HCT116 (cell line): ENCODE results near the gene SH2D3C. TPM values are rescaled to one million over a fixed set of nuclear protein-coding genes. Genes with fewer than 3 reads are reported as not detected.

Experiments used
- ATAC-seq: fragments of 200-7000 bp; cut with Tn5 transposase; 2 replicates; pipeline ENCODE4 v1.9.1; 2020; ENCODE audit warnings: mild to moderate bottlenecking, moderate library complexity
- BruUV-seq: library from RNA; stranded (reverse); fragments of 400-500 nt; replicated peaks from 2 replicates; lab custom pipeline; 2021; lab: Mats Ljungman, UMichigan
- CTCF ChIA-PET: fragments of 300-600 bp; sonication (Branson Sonifier 250); formaldehyde crosslinking; loops from one replicate; lab custom pipeline; 2021; ENCODE audit warnings: antibody characterized with exemption; lab: Charles Lee
- POLR2A ChIA-PET: fragments of 300-600, 350-600 bp; sonication (Branson Sonifier 250); formaldehyde crosslinking; loops from one replicate; lab custom pipeline; 2021; ENCODE audit warnings: antibody characterized with exemption; lab: Charles Lee
- RAD21 ChIA-PET, 2 experiments: fragments of 300-600 bp; sonication (Branson Sonifier 250); formaldehyde crosslinking; loops; one replicate each; lab custom pipeline; 2023; ENCODE audit warnings: low total read pairs in 2 of 2; ENCODE audit not compliant: uncharacterized antibody in 2 of 2, unreplicated experiment in 2 of 2, low non-redundant PET in 1 of 2; lab: Charles Lee
- DNase-seq: peaks from one replicate; pipeline ENCODE4 v3.0.0-alpha.2; 2010; ENCODE audit warnings: low read depth, low spot score
- H2AFZ ChIP-seq: fragments of 200-600 bp; shearing (Covaris generic), sonication (generic); 2 replicates; pipeline ENCODE4 v1.6.1; 2017; ENCODE audit warnings: low read depth, mixed run types, mixed read lengths, antibody characterized with exemption, low read length; ENCODE audit not compliant: poor library complexity, severe bottlenecking
- H3K27ac ChIP-seq: 2 replicates; pipeline ENCODE4 v1.5.1; 2012; ENCODE audit warnings: low read depth, low read length
- H3K27me3 ChIP-seq: fragments of 200-600 bp; sonication (generic); 2 replicates; pipeline ENCODE4 v1.6.1; 2016; ENCODE audit warnings: mixed run types, low read length, mixed read lengths; ENCODE audit not compliant: insufficient read depth
- H3K36me3 ChIP-seq, 2 experiments: fragments of 200-500 bp in 1 of 2; fragments of 200-600 bp in 1 of 2; sonication (Bioruptor generic) in 1 of 2; sonication (generic) in 1 of 2; 2 replicates each; pipeline versions ENCODE4 v1.5.1 to v1.6.1; 2014 to 2016; ENCODE audit warnings: low read length in 2 of 2, inconsistent platforms in 1 of 2, mixed read lengths in 1 of 2, mixed run types in 1 of 2; ENCODE audit not compliant: insufficient read depth in 2 of 2, control insufficient read depth in 1 of 2
- H3K4me1 ChIP-seq, 2 experiments: fragments of 200-600 bp in 1 of 2; sonication (generic) in 1 of 2; 2 replicates each; pipeline versions ENCODE4 v1.5.1 to v1.6.1; 2012 to 2017; ENCODE audit warnings: low read length in 2 of 2, inconsistent platforms in 1 of 2, mild to moderate bottlenecking in 1 of 2, mixed read lengths in 1 of 2, mixed run types in 1 of 2, moderate library complexity in 1 of 2; ENCODE audit not compliant: insufficient read depth in 2 of 2, control insufficient read depth in 1 of 2
- H3K4me2 ChIP-seq: fragments of 200-600 bp; sonication (generic); 2 replicates; pipeline ENCODE4 v1.6.1; 2017; ENCODE audit warnings: mixed run types, low read length, mixed read lengths
- H3K4me3 ChIP-seq, 2 experiments: fragments of 200-600 bp in 1 of 2; sonication (generic) in 1 of 2; replicated peaks in 1 of 2; 2 replicates each; pipeline ENCODE4 v1.5.1; 2011 to 2016; ENCODE audit warnings: low read length in 2 of 2, control low read depth in 1 of 2, low read depth in 1 of 2, mild to moderate bottlenecking in 1 of 2, mixed read lengths in 1 of 2, mixed run types in 1 of 2
- H3K79me2 ChIP-seq: fragments of 200-600 bp; sonication (generic); 2 replicates; pipeline ENCODE4 v1.6.1; 2017; ENCODE audit warnings: mild to moderate bottlenecking, mixed run types, low read length, moderate library complexity, mixed read lengths; ENCODE audit not compliant: insufficient read depth
- H3K9ac ChIP-seq: fragments of 200-600 bp; sonication (generic); 2 replicates; pipeline ENCODE4 v1.6.1; 2016; ENCODE audit warnings: low read length, mixed read lengths
- H3K9me2 ChIP-seq: fragments of 200-600 bp; sonication (generic), shearing (Covaris generic); 2 replicates; pipeline ENCODE4 v1.6.1; 2017; ENCODE audit warnings: mixed run types, mild to moderate bottlenecking, moderate library complexity; ENCODE audit not compliant: insufficient read depth
- H3K9me3 ChIP-seq, 2 experiments: fragments of 200-500 bp in 1 of 2; fragments of 200-600 bp in 1 of 2; sonication (Bioruptor generic) in 1 of 2; sonication (generic) in 1 of 2; 2 replicates each; pipeline ENCODE4 v1.6.1; 2014 to 2017; ENCODE audit warnings: low read length in 2 of 2, mixed read lengths in 2 of 2, inconsistent platforms in 1 of 2, low read depth in 1 of 2, mild to moderate bottlenecking in 1 of 2, mixed run types in 1 of 2, moderate library complexity in 1 of 2; ENCODE audit not compliant: control insufficient read depth in 1 of 2, insufficient read depth in 1 of 2
- H4K20me1 ChIP-seq: fragments of 200-600 bp; sonication (generic), shearing (Covaris generic); 2 replicates; pipeline ENCODE4 v1.6.1; 2017; ENCODE audit warnings: mixed run types, mild to moderate bottlenecking, moderate library complexity; ENCODE audit not compliant: insufficient read depth
- ATF3 ChIP-seq: IDR thresholded peaks from 2 replicates; pipeline ENCODE4 v1.6.1; 2012
- EGR1 ChIP-seq: IDR thresholded peaks from 2 replicates; pipeline ENCODE4 v1.6.1; 2012; ENCODE audit warnings: low read depth
- EZH2phosphoT487 ChIP-seq: fragments of 200-600 bp; IDR thresholded peaks from 2 replicates; pipeline ENCODE4 v1.6.1; 2018; ENCODE audit warnings: antibody characterized with exemption, borderline replicate concordance
- JUND ChIP-seq: IDR thresholded peaks from 2 replicates; pipeline ENCODE4 v1.6.1; 2012
- POLR2A ChIP-seq: IDR thresholded peaks from 2 replicates; pipeline ENCODE4 v1.7.0; 2011; ENCODE audit warnings: borderline replicate concordance; ENCODE audit not compliant: insufficient read depth, insufficient read length; ENCODE audit errors: extremely low read depth
- POLR2AphosphoS5 ChIP-seq: IDR thresholded peaks from 2 replicates; pipeline ENCODE4 v1.6.1; 2011; ENCODE audit warnings: mild to moderate bottlenecking, low read depth, low read length, moderate library complexity
- SIN3A ChIP-seq: IDR thresholded peaks from 2 replicates; pipeline ENCODE4 v1.6.1; 2012; ENCODE audit warnings: low read depth
- TCF7L2 ChIP-seq: IDR thresholded peaks from 2 replicates; pipeline ENCODE4 v1.7.0; 2011; ENCODE audit warnings: borderline replicate concordance, inconsistent platforms; ENCODE audit not compliant: insufficient read depth, insufficient read length; ENCODE audit errors: extremely low read depth
- YY1 ChIP-seq: IDR thresholded peaks from 2 replicates; pipeline ENCODE4 v1.6.1; 2011; ENCODE audit warnings: low read length, low read depth, moderate library complexity, mild to moderate bottlenecking; ENCODE audit not compliant: insufficient replicate concordance; ENCODE audit errors: extremely low read depth
- ZFX ChIP-seq: fragments of 450-650 bp; IDR thresholded peaks from 2 replicates; pipeline ENCODE4 v1.6.1; 2017
- ZNF274 ChIP-seq: fragments of 200-500 bp; sonication (Bioruptor generic); IDR thresholded peaks from 2 replicates; pipeline ENCODE4 v1.6.1; 2014; ENCODE audit warnings: mild to moderate bottlenecking, low read depth, low read length, inconsistent platforms
- intact Hi-C: fragments of 100-400 bp; cut with micrococcal nuclease; formaldehyde crosslinking; loops from 2 replicates; pipeline ENCODE4 v1.10.0; 2022
- total RNA-seq: library from RNA; stranded (reverse); gene quantifications from one replicate; pipeline ENCODE4 v1.2.1, GENCODE V29; 2021; ENCODE audit not compliant: unreplicated experiment

The SH2D3C gene
- total RNA-seq, 1 experiment from 2014 or later = 1.3 TPM

- H3K27me3 ChIP-seq = no peaks in the 10 kb centered on the region
- RAD21 ChIA-PET = interaction anchor here (0.5 to 1.1 kb wide), 4 partner anchors 51 to 140 kb away, joined by 3 to 6 read pairs (median 4); partner anchors contain the start of gene TOR2A (in 2 of the 2)
- H3K9ac ChIP-seq = peak within 1 kb of the TSS; percentile 89
- no TSS peak for BruUV-seq
- H3K4me3 ChIP-seq = peak within 1 kb of the TSS; percentile 76 to 90
- H4K20me1 ChIP-seq = peaks cover 31% of the 10 kb centered on the region; the same call in 1 of the 2 replicates
- H2AFZ ChIP-seq = no peak within 1 kb of the TSS
- TF ChIP-seq SIN3A = no peak
- no peak for TF ChIP-seq ZNF274
- peak; percentile 14 for TF ChIP-seq YY1
- no peak for TF ChIP-seq POLR2A
- no peak for TF ChIP-seq JUND
- no peak for TF ChIP-seq EZH2phosphoT487
- peak; percentile 58 for TF ChIP-seq TCF7L2
- peak; percentile 96 for TF ChIP-seq ZFX
- no peak for TF ChIP-seq ATF3
- no peak for TF ChIP-seq EGR1
- TF ChIP-seq POLR2AphosphoS5 = peak; percentile 54
- H3K9me3 ChIP-seq = no peaks in the 10 kb centered on the region
- DNase-seq (peak; percentile 73), ATAC-seq (peak; percentile 77)
- H3K4me2 ChIP-seq = peak within 1 kb of the TSS; percentile 87
- peak within 1 kb of the TSS; percentile 98 for H3K27ac ChIP-seq
- no peaks in the 10 kb centered on the region for H3K9me2 ChIP-seq
- intact Hi-C loops = loop anchor here (1.0 to 5.0 kb wide), 3 partner anchors 51 to 195 kb away; partner anchors contain the start of genes ST6GALNAC4 and TOR2A
- peaks cover 11 to 14% of the 10 kb centered on the region in 2 experiments; a peak in 3 of 4 replicates for H3K4me1 ChIP-seq
- CTCF ChIA-PET = interaction anchor here (0.6 to 1.6 kb wide), 6 partner anchors 15 to 134 kb away, joined by 4 to 7 read pairs (median 5); partner anchors contain the start of gene TOR2A
- POLR2A ChIA-PET = interaction anchor here (0.7 to 1.1 kb wide), 4 partner anchors 10 to 51 kb away, joined by 3 to 6 read pairs (median 3); partner anchors contain the start of gene TOR2A
- H3K79me2 ChIP-seq = peaks cover 47% of the 10 kb centered on the region
- H3K36me3 ChIP-seq = peaks cover 35 to 43% of the 10 kb centered on the region in 2 experiments
These were observed 7.7 kb upstream of the SH2D3C start, which contains the start of gene CDK9 for GRCh38 chr9:127785933-127786772. CDK9 (plus strand) TSS chr9:127786034; CDS start chr9:127786149, 115 bp downstream.
